ENCODE measurements around the gene MYH14.
"Not testable (repeated sequence)": the region's sequence is repeated elsewhere in the genome, so short reads cannot be mapped to it uniquely, and the experiment has no call there.

The MYH14 gene

DNA sequence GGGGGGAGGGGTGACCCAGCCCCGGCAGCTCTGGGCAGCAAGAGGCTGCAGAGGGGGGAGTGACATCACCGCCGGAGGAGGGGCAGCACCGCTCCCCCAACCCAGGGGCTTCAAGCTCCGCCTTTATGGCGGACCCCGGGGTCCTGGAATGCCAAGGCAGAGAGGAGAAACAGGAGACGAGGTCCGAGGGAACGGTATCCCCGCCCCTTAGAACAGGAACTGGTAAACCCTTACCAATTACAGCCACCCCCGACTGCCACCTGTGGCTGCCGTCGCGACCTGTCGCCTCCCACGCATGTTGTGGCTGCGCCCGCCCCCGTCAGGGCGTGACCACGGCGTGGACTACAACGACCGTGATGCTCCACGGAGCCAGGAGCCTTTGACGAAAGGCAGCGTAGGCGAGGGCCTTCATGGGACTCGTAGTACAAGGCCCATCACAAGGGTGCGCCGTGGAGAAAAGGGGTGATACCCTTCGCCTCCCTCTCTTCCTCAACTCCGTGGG, 129.9 kb downstream of the MYH14 start:
- DNase-seq (ENCODE audit: low read depth), result peak; percentile 15

DNA sequence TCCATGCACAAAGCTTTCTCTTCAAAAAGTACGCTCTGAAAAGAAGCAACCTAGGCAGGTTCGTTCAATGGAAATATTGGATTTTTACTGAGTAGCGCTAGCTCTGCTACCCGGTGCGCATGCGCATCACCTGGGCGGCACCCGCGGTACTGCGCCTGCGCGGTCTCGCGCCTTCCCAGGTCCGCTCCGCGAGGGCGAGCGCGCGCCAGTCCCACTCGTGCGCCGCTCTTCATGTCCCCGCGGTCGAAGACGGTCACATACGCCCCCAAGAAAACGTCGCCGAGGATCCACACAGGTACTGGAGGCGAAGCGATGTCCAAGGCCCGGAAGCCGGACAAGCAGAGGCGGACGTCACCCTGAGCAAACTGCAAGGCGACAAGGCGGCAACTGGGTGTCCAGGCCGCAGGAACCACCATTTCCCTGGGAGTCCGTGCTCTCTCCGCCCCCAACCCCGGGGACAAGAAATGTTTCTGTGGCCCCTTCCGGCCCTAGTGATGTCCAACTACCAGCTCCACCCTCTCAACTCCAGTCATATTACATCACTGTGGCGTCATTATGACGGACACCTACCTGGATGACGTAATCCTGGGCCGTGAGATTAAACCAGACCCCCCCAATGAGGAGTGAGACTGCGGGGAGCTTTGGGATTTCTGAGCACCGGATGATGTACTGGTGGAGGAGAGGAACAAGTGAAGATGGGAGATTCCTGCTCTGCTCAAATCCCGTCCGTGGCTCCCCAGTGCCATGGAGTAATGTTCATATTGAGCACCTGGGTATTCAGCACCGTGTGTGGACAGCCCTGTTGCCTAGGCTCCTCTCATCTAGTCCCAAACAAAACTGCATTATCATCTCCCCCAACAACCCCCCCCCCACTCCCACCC, 130.6 kb downstream of the MYH14 start:
- DNase-seq (ENCODE audit: low read depth), result peak; percentile 7

- DNase-seq (ENCODE audit: low read depth), result no peak
Measured at GRCh38 chr19:50334741-50335421, 131.5 kb downstream of the MYH14 start.

- DNase-seq (ENCODE audit: low read depth), result not testable (repeated sequence)
Measured at GRCh38 chr19:50337031-50337430, 133.6 kb downstream of the MYH14 start.

- DNase-seq (ENCODE audit: low read depth), result no peak
Measured at GRCh38 chr19:50340331-50340730, 136.9 kb downstream of the MYH14 start.

DNA sequence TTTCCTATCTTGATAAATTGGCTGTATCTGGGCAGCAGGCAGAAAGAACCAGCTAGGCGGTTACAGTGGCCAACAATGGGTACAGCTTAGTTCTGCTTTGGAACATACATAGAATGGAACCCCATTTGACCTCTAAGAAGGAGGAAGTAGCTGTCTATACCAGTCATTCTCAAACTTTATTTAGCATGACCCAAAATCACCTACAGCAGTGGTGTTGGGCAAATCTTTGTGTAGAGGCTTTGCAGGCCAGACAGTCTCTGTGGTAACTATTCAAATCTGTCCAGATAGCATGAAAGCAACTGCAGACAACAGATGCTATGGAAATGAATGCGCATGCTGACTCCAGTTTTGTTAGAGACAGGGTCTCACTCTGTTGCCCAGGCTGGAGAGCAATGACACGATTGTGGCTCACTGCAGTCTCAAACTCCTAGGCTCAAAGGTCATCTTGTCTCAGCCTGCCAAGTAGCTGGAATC, 137.7 kb downstream of the MYH14 start:
- DNase-seq (ENCODE audit: low read depth), result no peak

- DNase-seq (ENCODE audit: low read depth), result no peak
Measured at GRCh38 chr19:50344661-50345318, 141.4 kb downstream of the MYH14 start.

GRCh38 chr19:50347089-50347581, 143.7 kb downstream of the MYH14 start:
- DNase-seq (ENCODE audit: low read depth), result not testable (repeated sequence)

DNA sequence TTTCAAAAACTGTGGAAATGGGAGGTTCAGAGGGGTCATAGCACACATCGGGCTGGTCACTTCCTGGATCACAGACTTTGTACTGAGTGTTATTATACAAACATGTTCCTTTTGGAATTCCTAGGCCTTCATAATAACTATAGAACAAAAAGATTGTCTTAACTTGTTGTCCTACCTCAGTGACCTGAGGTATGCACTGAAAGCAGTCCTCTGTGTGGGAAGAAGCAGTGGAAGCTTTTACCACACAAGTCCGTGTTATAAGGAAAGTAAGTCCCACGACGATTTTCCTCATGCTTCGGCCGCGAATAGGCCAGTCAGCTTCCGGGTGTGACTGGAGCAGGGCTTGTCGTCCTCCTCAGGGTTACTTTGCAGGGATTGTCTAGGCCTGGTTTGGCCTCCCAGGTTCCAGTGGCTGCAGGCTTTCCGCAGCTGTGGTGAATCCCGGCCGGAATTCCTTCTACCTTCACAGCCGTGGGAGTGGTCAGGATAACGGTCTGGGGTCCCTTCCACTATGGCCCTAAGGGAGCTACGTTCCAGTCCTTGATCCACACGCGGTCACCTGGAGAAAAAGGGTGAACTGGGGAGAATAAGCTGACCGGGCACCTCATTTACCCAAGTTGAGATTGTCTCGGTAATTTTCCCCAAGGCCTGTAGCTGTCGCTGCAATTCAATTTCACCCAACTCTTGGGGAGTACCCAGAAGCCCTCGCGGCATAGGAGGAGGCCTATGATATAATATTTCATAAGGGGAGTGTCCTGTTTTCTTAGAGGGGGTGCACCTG, 146.0 kb downstream of the MYH14 start:
- no peak for DNase-seq (ENCODE audit: low read depth)

DNA sequence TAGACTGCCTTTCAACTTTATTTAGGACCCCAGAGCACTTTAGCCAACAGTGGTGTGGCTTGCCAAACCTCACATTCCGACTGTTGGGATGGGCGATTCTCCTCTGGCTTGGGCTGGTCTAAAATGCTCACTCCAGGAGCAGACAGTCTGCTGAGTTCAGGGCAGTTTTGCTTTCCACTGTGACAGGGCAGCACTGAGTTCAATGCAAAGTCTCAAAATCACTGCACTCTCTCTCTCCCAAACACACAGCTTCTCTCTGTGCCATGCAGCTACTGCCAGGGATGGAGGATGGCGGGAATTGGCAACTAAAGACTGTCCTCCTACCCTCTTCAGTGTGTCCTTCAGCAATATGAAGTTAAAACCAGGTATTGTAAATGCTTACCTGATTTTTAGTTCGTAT, 148.8 kb downstream of the MYH14 start:
- no peak for DNase-seq (ENCODE audit: low read depth)

GRCh38 chr19:50353487-50353880, 150.1 kb downstream of the MYH14 start:
- not testable (repeated sequence) for DNase-seq (ENCODE audit: low read depth)

- no peak for DNase-seq (ENCODE audit: low read depth)
Measured at GRCh38 chr19:50356691-50357177, 153.3 kb downstream of the MYH14 start.

- DNase-seq (ENCODE audit: low read depth), result peak; percentile 10
Measured at GRCh38 chr19:50357178-50358100, 154.0 kb downstream of the MYH14 start.

DNA sequence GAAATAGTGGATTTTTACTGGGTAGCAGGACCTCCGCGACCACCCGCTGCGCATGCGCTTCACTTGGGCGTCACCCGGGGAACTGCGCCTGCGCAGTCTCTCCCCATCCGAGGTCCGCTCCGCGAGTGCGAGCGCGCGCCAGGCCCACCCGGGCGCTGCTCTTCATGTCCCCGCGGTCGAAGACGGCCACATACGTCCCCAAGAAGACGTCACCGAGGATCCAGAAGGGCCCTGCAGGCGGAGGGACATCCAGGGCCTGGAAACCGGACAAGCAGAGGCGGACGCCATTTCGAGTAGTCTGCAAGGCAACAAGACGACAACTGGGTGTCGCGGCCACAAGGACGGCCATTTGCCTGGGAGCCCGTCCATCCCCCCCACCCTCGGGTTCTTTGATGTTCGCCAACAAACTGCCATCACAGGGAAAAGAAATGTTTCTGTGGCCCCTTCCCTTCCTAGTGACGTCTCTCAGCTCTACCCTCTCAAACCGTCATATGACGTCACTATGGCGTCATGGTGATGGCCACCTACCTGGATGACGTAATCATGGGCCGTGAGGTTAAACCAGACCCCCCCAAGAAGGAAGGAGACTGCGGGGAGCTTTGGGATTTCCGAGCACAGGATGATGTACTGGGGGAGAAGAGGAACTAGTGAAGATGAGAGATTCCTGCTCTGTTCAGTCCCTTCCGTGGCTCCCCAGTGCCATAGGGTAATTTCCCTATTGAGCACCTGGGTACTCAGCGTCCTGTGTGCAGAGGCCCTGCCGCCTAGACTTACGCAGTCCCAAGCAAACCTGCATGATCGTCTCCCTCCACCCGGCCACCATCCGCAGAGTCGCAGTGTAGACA, 155.3 kb downstream of the MYH14 start:
- no peak for DNase-seq (ENCODE audit: low read depth)

DNA sequence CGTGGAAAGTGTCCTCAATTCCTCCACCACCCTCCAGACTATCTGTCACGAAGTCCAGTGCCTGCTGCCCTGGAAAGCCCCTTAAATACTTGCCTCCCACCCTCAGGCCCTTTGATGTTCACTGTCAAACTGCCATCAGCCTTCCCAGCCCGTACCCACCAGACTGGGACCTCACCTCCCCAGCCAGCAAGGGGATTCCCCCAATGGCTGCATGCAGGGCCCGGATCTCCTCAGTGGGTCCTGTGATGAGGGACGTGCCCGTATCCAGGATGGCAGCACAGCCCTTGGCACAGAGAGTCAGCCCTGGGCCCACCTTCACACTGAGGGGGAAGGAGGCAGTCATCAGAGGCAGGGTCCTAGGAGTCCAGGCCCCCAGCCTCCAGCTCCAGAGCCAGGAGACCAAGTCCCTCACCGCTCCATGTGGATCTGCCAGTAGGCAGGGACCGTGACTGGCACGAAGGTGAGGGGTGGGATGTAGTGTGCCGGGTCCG, 156.0 kb downstream of the MYH14 start:
- DNase-seq (ENCODE audit: low read depth), result no peak
